Type B pancreatic cell (in vitro differentiated cells): ENCODE measurements around the gene PTPN13. TPM values are rescaled to one million over a fixed set of nuclear protein-coding genes. Genes with fewer than 3 reads are reported as not detected.

Experiments
- DNase-seq: peaks from one replicate; pipeline ENCODE4 v3.0.0; 2021; ENCODE audit warnings: mixed read lengths; ENCODE audit not compliant: unreplicated experiment; ENCODE audit errors: extremely low spot score
- H3K27ac Mint-ChIP-seq: 2 replicates; pipeline ENCODE4 v1.8.0; 2021; ENCODE audit warnings: mild to moderate bottlenecking, mixed read lengths
- H3K27me3 Mint-ChIP-seq: 2 replicates; pipeline ENCODE4 v1.8.0; 2021; ENCODE audit warnings: mixed read lengths
- H3K36me3 Mint-ChIP-seq: 2 replicates; pipeline ENCODE4 v1.8.0; 2021; ENCODE audit warnings: mixed read lengths
- H3K4me1 Mint-ChIP-seq: one replicate; pipeline ENCODE4 v1.8.0; 2021; ENCODE audit warnings: mixed read lengths; ENCODE audit not compliant: unreplicated experiment
- H3K4me3 Mint-ChIP-seq: 2 replicates; pipeline ENCODE4 v1.8.0; 2021; ENCODE audit warnings: mild to moderate bottlenecking, mixed read lengths
- H3K9me3 Mint-ChIP-seq: 2 replicates; pipeline ENCODE4 v1.8.0; 2021; ENCODE audit warnings: mixed read lengths
- total RNA-seq: library from RNA; stranded (reverse); gene quantifications from 2 replicates; pipeline ENCODE4 v1.2.1, GENCODE V29; 2021; ENCODE audit warnings: low replicate concordance
- TF ChIP-seq, protein P1 (sequence below): fragments of 200-600 bp; sonication (generic); conservative IDR thresholded peaks from 2 replicates; pipeline ENCODE4 v1.5.0; 2021; ENCODE audit warnings: antibody characterized with exemption, mild to moderate bottlenecking

Gene PTPN13
- total RNA-seq, 1 donor from 2014 or later, result 69.0 TPM

DNA sequence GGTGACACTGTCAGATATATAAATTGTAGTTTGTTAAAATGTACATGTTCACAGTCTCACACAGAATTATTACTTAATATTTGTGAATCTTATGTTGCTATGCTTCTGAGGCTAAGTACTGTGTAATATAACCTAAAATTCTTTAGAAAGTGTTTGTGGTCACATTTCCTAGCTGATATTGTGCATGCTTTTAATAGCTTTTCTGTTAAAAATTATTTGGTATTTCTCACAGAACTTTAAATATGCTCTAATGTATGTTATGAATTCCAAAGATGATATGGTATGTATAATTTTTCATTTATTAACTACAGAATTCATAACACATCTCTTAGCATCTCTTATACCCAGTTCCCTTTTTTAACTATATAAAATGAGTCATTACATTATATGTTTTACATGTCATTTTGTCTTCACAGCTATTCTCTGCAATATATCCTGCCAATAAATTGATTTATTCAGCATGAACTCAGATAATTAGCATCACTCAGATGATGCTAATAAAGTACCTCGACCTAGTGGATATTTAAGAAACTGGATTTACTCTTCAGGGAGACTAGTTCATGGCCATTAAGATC, 9.3 kb downstream of the PTPN13 start:
- Mint-ChIP-seq H3K27me3 (no peaks in the 10 kb centered on the region), H3K4me3 (no peak overlapping the region), H3K9me3 (no peaks in the 10 kb centered on the region), H3K4me1 (peaks cover 18% of the 10 kb centered on the region), H3K27ac (no peak overlapping the region), H3K36me3 (peaks cover 16% of the 10 kb centered on the region)
- no peak for DNase-seq
- TF ChIP-seq, protein P1, sequence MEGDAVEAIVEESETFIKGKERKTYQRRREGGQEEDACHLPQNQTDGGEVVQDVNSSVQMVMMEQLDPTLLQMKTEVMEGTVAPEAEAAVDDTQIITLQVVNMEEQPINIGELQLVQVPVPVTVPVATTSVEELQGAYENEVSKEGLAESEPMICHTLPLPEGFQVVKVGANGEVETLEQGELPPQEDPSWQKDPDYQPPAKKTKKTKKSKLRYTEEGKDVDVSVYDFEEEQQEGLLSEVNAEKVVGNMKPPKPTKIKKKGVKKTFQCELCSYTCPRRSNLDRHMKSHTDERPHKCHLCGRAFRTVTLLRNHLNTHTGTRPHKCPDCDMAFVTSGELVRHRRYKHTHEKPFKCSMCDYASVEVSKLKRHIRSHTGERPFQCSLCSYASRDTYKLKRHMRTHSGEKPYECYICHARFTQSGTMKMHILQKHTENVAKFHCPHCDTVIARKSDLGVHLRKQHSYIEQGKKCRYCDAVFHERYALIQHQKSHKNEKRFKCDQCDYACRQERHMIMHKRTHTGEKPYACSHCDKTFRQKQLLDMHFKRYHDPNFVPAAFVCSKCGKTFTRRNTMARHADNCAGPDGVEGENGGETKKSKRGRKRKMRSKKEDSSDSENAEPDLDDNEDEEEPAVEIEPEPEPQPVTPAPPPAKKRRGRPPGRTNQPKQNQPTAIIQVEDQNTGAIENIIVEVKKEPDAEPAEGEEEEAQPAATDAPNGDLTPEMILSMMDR, result no peak

DNA sequence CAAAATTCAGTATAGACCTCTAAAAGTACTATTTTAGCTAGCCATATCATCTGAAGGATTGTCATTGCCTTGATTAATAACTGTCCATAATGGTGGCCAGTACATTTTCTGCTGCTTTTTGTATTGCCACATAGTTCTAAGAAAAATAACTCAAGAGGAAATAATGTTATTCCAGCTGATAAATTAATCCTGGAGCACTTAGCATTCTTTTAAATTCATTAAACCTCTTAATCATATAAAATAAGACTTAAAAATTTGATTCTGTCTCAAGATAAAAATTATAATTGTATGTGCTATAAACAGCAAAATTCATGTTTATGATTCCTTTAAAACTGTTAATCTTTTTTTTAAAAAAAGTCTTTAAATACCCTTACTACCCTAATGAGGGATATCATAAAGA, 12.7 kb downstream of the PTPN13 start:
- no peak overlapping the region for H3K4me3 Mint-ChIP-seq

DNA sequence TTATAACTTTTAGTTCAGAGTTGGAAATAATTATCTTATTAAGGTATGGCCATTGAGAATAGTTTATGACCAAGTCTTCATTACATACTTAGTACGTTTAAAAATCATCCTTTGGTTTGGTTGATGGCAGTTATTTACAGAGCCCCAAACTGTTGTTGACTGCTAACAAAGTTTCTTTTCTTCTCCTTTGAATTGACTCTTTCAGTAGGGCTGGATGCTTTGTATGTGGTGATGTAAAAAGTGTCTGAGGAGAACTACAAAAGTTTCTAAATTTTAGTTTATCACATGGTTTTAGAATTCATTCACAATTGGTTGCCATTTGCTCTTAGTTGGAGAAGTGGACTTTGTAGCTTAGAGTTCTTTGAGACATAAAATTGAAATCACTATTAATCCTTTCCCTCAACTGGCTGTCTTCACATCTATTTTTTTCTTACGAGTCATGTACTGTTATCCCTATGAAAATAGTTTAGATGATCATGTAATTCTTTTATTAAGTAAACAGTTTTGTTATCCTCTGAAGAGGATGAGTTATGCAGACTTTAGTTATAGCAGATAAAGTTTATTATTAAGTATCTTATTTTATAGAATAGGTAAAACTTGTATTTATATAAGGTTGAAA, 14.8 kb downstream of the PTPN13 start:
- H3K9me3 Mint-ChIP-seq, result no peaks in the 10 kb centered on the region
- H3K4me3 Mint-ChIP-seq, result no peak overlapping the region
- peaks cover 17% of the 10 kb centered on the region for H3K36me3 Mint-ChIP-seq
- no peak overlapping the region for H3K27ac Mint-ChIP-seq
- DNase-seq, result no peak
- H3K4me1 Mint-ChIP-seq, result peaks cover 23% of the 10 kb centered on the region
- H3K27me3 Mint-ChIP-seq, result no peaks in the 10 kb centered on the region
- TF ChIP-seq, protein P1, result no peak

More for the DNA sequence above, 12.7 kb downstream of the PTPN13 start:
- TF ChIP-seq, protein P1, result no peak
- Mint-ChIP-seq H3K27me3 (no peaks in the 10 kb centered on the region), H3K36me3 (peaks cover 14% of the 10 kb centered on the region), H3K27ac (no peak overlapping the region), H3K9me3 (no peaks in the 10 kb centered on the region), H3K4me1 (peaks cover 20% of the 10 kb centered on the region)
- DNase-seq, result no peak

DNA sequence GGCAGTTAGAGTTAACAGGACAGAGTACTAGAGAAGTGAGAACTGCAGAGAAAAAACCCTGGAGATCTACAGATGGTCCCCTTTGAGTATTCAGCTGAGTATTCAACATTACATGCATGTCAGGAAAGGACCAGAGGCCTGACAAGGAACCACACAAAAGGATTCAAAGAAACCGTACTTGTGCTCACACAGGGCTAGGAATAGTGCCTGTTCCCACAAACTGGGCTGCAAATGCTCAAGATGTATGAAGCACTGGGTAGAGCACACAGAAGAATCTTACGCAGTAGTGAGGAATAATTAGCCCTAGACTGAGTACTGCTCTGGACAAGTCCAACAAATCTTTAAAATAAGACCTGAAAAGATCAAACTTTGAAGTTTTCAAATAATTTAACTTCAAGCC, 17.6 kb downstream of the PTPN13 start:
- Mint-ChIP-seq H3K4me1 (peaks cover 17% of the 10 kb centered on the region), H3K36me3 (peaks cover 11% of the 10 kb centered on the region), H3K9me3 (peaks cover 3% of the 10 kb centered on the region), H3K27ac (no peak overlapping the region), H3K4me3 (no peak overlapping the region), H3K27me3 (no peaks in the 10 kb centered on the region)
- TF ChIP-seq, protein P1, result no peak
- no peak for DNase-seq

DNA sequence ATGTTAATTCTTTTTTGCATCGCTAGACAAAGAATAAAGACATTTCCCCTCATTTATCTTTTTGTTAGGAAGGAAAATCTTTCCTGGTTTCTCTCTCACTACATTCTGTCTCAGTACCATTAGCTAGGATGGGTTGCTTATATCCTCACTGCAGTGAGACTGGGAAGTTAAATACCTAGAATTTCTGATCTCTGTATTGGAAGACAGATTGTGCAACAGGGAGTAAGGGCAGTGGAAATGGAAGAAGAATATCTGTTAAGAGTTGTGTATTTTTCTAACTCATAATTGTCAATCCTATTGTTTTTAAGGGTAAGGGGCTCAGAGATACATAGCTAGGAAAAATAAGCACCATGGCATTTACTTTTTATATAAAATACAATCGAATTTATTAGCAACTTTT, 19.6 kb downstream of the PTPN13 start:
- Mint-ChIP-seq H3K4me3 (no peak overlapping the region), H3K27ac (no peak overlapping the region), H3K36me3 (peaks cover 14% of the 10 kb centered on the region)

More for the DNA sequence above, 19.6 kb downstream of the PTPN13 start:
- peaks cover 17% of the 10 kb centered on the region for H3K4me1 Mint-ChIP-seq
- TF ChIP-seq, protein P1, result no peak
- no peaks in the 10 kb centered on the region for H3K27me3 Mint-ChIP-seq
- peaks cover 5% of the 10 kb centered on the region for H3K9me3 Mint-ChIP-seq
- no peak for DNase-seq
